HepG2 (cell line): ENCODE data around the gene DLG2. TPM values are rescaled to one million over a fixed set of nuclear protein-coding genes. Genes with fewer than 3 reads are reported as not detected.

Source experiments
- ATAC-seq: fragments of 200-7000 bp; cut with Tn5 transposase; 3 replicates; pipeline ENCODE4 v1.9.1; 2020; ENCODE audit warnings: mild to moderate bottlenecking, moderate library complexity
- BruUV-seq: library from RNA; stranded (reverse); fragments of 400-500 nt; replicated peaks from 2 replicates; lab custom pipeline; 2021; lab: Mats Ljungman, UMichigan
- CTCF ChIA-PET: fragments of 300-600 bp; formaldehyde crosslinking; extraction: SDS; loops from one replicate; lab custom pipeline; 2021; ENCODE audit warnings: low total read pairs, inconsistent platforms, low intra/inter-chr PET ratio; lab: Yijun Ruan, JAX
- POLR2A ChIA-PET: fragments of 350-600 bp; sonication (Branson Sonifier 250); formaldehyde crosslinking; loops from one replicate; lab custom pipeline; 2020; ENCODE audit warnings: antibody characterized with exemption, inconsistent platforms; lab: Yijun Ruan, JAX
- DNase-seq: peaks from one replicate; pipeline ENCODE4 v3.0.0-alpha.2; 2015; ENCODE audit warnings: low spot score
- FAIRE-seq: peaks from 3 replicates; lab custom pipeline; 2011; peaks lifted over from hg19 to GRCh38; lab: Jason Lieb, UNC
- H2AFZ ChIP-seq: one replicate; pipeline ENCODE4 v1.6.1; 2011; ENCODE audit warnings: low read length, inconsistent platforms
- H3K27ac ChIP-seq: fragments of 300-600 bp; 3 replicates; pipeline ENCODE4 v1.8.0; 2011; ENCODE audit warnings: mixed run types, mild to moderate bottlenecking, mixed read lengths, low read length, inconsistent platforms; ENCODE audit not compliant: insufficient read depth; ENCODE audit errors: extremely low read length
- H3K27me3 ChIP-seq, 2 experiments: fragments of 200-600 bp in 1 of 2; 2 replicates in 1 of 2; 3 replicates in 1 of 2; pipeline versions ENCODE4 v1.6.0 to v1.8.0; 2011; ENCODE audit warnings: low read length in 2 of 2, mild to moderate bottlenecking in 2 of 2, moderate library complexity in 2 of 2, inconsistent platforms in 1 of 2; ENCODE audit not compliant: insufficient read depth in 2 of 2, control insufficient read depth in 1 of 2
- H3K36me3 ChIP-seq, 2 experiments: fragments of 200-600 bp in 1 of 2; replicated peaks in 1 of 2; 2 replicates in 1 of 2; 3 replicates in 1 of 2; pipeline versions ENCODE4 v1.5.1 to v1.8.0; 2011; ENCODE audit warnings: low read length in 2 of 2, inconsistent platforms in 1 of 2; ENCODE audit not compliant: insufficient read depth in 2 of 2, control insufficient read depth in 1 of 2
- H3K4me1 ChIP-seq: 2 replicates; pipeline ENCODE4 v1.5.1; 2012; ENCODE audit warnings: low read length, inconsistent platforms; ENCODE audit not compliant: insufficient read depth
- H3K4me2 ChIP-seq: 2 replicates; pipeline ENCODE4 v1.6.0; 2011; ENCODE audit warnings: low read depth, low read length, inconsistent platforms
- H3K4me3 ChIP-seq, 3 experiments: fragments of 200-600 bp in 1 of 3; sonication (generic), shearing (Covaris generic) in 1 of 3; replicated peaks in 1 of 3; 2 replicates each; pipeline ENCODE4 v1.5.1; 2011 to 2016; ENCODE audit warnings: low read length in 3 of 3, inconsistent platforms in 2 of 3, low read depth in 2 of 3, mild to moderate bottlenecking in 2 of 3, control low read depth in 1 of 3, mixed read lengths in 1 of 3; ENCODE audit not compliant: insufficient read depth in 1 of 3
- H3K79me2 ChIP-seq: one replicate; pipeline ENCODE4 v1.6.1; 2011; ENCODE audit warnings: low read length, inconsistent platforms; ENCODE audit not compliant: insufficient read depth
- H3K9ac ChIP-seq: 2 replicates; pipeline ENCODE4 v1.6.0; 2011; ENCODE audit warnings: mild to moderate bottlenecking, low read depth, low read length, inconsistent platforms; ENCODE audit not compliant: insufficient read depth
- H3K9me3 ChIP-seq: 2 replicates; pipeline ENCODE4 v1.5.1; 2012; ENCODE audit warnings: mild to moderate bottlenecking, low read length
- H4K20me1 ChIP-seq: 2 replicates; pipeline ENCODE4 v1.6.0; 2011; ENCODE audit warnings: inconsistent platforms, mild to moderate bottlenecking, low read length, moderate library complexity; ENCODE audit not compliant: insufficient read depth
- ELF1 ChIP-seq: sonication (generic); formaldehyde crosslinking; IDR thresholded peaks from 2 replicates; pipeline ENCODE4 v1.4.0; 2020; ENCODE audit warnings: missing genetic modification reagents
- NR2F6 ChIP-seq, 2 experiments: IDR thresholded peaks; 2 replicates each; pipeline ENCODE4 v1.6.1; 2016; ENCODE audit warnings: antibody characterized with exemption in 1 of 2, mild to moderate bottlenecking in 1 of 2
- RFX5 ChIP-seq: IDR thresholded peaks from 2 replicates; pipeline ENCODE4 v1.6.1; 2011; ENCODE audit warnings: low read depth, low read length, improper control_type of control experiment
- SMAD1 ChIP-seq: sonication (generic); formaldehyde crosslinking; IDR thresholded peaks from 2 replicates; pipeline ENCODE4 v1.4.0; 2020; ENCODE audit warnings: missing genetic modification reagents, low read depth, mild to moderate bottlenecking, borderline replicate concordance
- SP4 ChIP-seq: sonication (generic); formaldehyde crosslinking; IDR thresholded peaks from 2 replicates; pipeline ENCODE4 v1.8.1; 2023; ENCODE audit warnings: mild to moderate bottlenecking, missing genetic modification reagents
- ZEB1 ChIP-seq: IDR thresholded peaks from 2 replicates; pipeline ENCODE4 v1.6.1; 2012; ENCODE audit warnings: mild to moderate bottlenecking, low read depth, inconsistent platforms; ENCODE audit not compliant: insufficient replicate concordance
- ZKSCAN1 ChIP-seq: fragments of 150-350 bp; IDR thresholded peaks from 2 replicates; pipeline ENCODE4 v1.6.1; 2014; ENCODE audit warnings: low read length
- ZNF260 ChIP-seq: sonication (generic); formaldehyde crosslinking; IDR thresholded peaks from 2 replicates; pipeline ENCODE4 v1.4.0; 2020; ENCODE audit warnings: missing genetic modification reagents, low read depth, mild to moderate bottlenecking, borderline replicate concordance
- ZNF501 ChIP-seq: sonication (generic); formaldehyde crosslinking; IDR thresholded peaks from 2 replicates; pipeline ENCODE4 v1.5.1; 2020; ENCODE audit warnings: mild to moderate bottlenecking, moderate library complexity, missing genetic modification reagents
- ZNF550 ChIP-seq: sonication (generic); formaldehyde crosslinking; IDR thresholded peaks from 2 replicates; pipeline ENCODE4 v1.4.0; 2020; ENCODE audit warnings: mild to moderate bottlenecking, missing genetic modification reagents, borderline replicate concordance
- ZSCAN29 ChIP-seq: sonication (generic); formaldehyde crosslinking; conservative IDR thresholded peaks from 2 replicates; pipeline ENCODE4 v1.4.0; 2020; ENCODE audit warnings: mild to moderate bottlenecking, missing genetic modification reagents
- WGBS: methylation state at CpG from one replicate; pipeline ENCODE4 v1.1.6; 2017; ENCODE audit warnings: low lambda C conversion rate; 5-methylcytosine and 5-hydroxymethylcytosine counted together
- in situ Hi-C: cut with HindIII; loops from 2 replicates; pipeline ENCODE4 v1.10.0; 2017; ENCODE audit warnings: low pct_unique_long_range_greater_than_20kb; ENCODE audit not compliant: extremely low pct_ligation_motif_present
- intact Hi-C: fragments of 100-400 bp; cut with micrococcal nuclease; formaldehyde crosslinking; loops from one replicate; pipeline ENCODE4 v1.10.0; 2022; ENCODE audit not compliant: unreplicated experiment
- polyA plus RNA-seq, 8 experiments: library from polyadenylated mRNA; depleted of rRNA in 3 of 8; stranded (reverse) in 7 of 8; unstranded in 1 of 8; fragments of >200 nt; fragmentation: Illumina TruSeq in 4 of 8; extraction: Trizol in 4 of 8; gene quantifications; 2 replicates each; pipeline versions ENCODE4 v1.2.1 to v1.2.3, GENCODE V29; 2011 to 2016; ENCODE audit warnings: low read depth in 4 of 8, missing spikeins in 1 of 8, mixed read lengths in 1 of 8; ENCODE audit not compliant: insufficient read depth in 1 of 8
- total RNA-seq, 5 experiments: library from RNA; depleted of rRNA; stranded (reverse); fragments of >200 nt; fragmentation: Illumina TruSeq; extraction: Trizol; gene quantifications; 2 replicates each; pipeline ENCODE4 v1.2.3, GENCODE V29; 2016; ENCODE audit warnings: low read depth in 1 of 5
- TF ChIP-seq, protein P1 (sequence below): sonication (generic); formaldehyde crosslinking; IDR thresholded peaks from 2 replicates; pipeline ENCODE4 v1.9.0; 2021; ENCODE audit warnings: missing genetic modification reagents, mild to moderate bottlenecking, borderline replicate concordance
- TF ChIP-seq, protein P2 (sequence below): IDR thresholded peaks from 2 replicates; pipeline ENCODE4 v1.6.1; 2016; ENCODE audit warnings: missing compliant biosample characterization, missing genetic modification reagents, borderline replicate concordance
- TF ChIP-seq, protein P3 (sequence below): sonication (generic); formaldehyde crosslinking; IDR thresholded peaks from 2 replicates; pipeline ENCODE4 v1.8.0; 2022; ENCODE audit warnings: missing genetic modification reagents, mild to moderate bottlenecking, inconsistent platforms, borderline replicate concordance

DLG2 gene
- total and polyA plus RNA-seq, 2 of the 13 experiments (the other 11 are each of a cell fraction or from before 2014, with no cell fraction given) = 0.46 to 1.0 TPM

DNA sequence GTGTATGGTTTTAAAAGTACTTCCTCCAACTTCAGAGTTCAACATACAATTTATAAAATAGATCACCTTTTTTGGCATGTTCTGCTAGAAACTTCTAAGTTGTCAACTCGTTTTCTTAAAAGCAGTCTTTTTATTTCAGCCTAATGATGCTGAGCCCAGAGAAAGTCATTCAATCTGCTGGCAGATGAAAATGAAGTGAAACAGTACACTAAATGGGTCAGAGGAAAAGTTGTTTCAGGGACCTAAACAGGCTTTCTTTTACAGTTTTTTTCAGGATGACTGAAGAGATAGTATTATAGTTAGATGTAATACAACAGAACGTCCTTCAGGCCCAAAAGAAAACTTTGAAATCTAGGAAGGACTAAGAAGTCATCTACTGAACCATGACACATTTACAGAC lies 1498.3 kb downstream of the DLG2 start:
- DNase-seq = no peak
- BruUV-seq = no TSS peak
- TF ChIP-seq SMAD1 (CRISPR knock-in tag) (no peak), ZNF260 (CRISPR knock-in tag) (no peak), NR2F6 (IDR thresholded peaks at IDR 0.05) (no peak), NR2F6 (CRISPR knock-in tag; IDR thresholded peaks at IDR 0.05) (no peak), ZEB1 (no peak)
- TF ChIP-seq, protein P1, sequence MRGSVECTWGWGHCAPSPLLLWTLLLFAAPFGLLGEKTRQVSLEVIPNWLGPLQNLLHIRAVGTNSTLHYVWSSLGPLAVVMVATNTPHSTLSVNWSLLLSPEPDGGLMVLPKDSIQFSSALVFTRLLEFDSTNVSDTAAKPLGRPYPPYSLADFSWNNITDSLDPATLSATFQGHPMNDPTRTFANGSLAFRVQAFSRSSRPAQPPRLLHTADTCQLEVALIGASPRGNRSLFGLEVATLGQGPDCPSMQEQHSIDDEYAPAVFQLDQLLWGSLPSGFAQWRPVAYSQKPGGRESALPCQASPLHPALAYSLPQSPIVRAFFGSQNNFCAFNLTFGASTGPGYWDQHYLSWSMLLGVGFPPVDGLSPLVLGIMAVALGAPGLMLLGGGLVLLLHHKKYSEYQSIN (CRISPR knock-in tag) = no peak
- TF ChIP-seq, all 625 proteins: peak for 0
- CTCF ChIA-PET = no interaction called here
- H4K20me1 ChIP-seq = no peaks in the 10 kb centered on the region
- no peak overlapping the region for H3K4me2 ChIP-seq
- no peak for FAIRE-seq
- WGBS = 2% methylated on average over 2 of the region's 2 CpGs
- H3K9ac ChIP-seq = no peak overlapping the region
- no peaks in the 10 kb centered on the region for H3K36me3 ChIP-seq
- ATAC-seq = no peak
- H3K79me2 ChIP-seq = no peaks in the 10 kb centered on the region
- POLR2A ChIA-PET = no interaction called here
- no peaks in the 10 kb centered on the region for H3K9me3 ChIP-seq
- no peak overlapping the region for H3K4me3 ChIP-seq
- no peaks in the 10 kb centered on the region for H3K27me3 ChIP-seq
- H3K27ac ChIP-seq = no peak overlapping the region
- H3K4me1 ChIP-seq = no peaks in the 10 kb centered on the region
- no peak overlapping the region for H2AFZ ChIP-seq
- in situ Hi-C loops (no loop called here), intact Hi-C loops (no loop called here)

DNA sequence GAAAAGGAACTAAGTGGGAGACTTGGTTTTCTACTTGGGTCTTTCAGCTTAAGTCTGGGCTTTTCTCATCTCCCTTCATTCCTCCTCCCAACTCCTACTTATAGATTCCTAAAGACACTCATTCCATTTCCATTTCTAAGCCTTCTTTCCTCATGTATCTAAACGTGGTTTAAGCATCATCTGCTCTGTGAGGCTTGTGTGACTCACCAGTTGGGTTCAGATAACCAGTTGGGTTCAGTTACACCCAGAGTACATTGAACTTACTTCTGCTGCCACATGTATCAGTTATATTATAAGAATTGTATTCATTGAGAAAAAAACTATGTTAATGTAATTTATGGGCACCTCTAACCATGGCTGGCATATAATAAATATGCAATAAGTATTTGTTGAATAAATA lies 1509.8 kb downstream of the DLG2 start:
- ChIA-PET POLR2A (no interaction called here), CTCF (no interaction called here)
- intact Hi-C loops = no loop called here
- no peak overlapping the region for H3K4me3 ChIP-seq
- no peak for FAIRE-seq
- 4% methylated on average over 1 of the region's 1 CpG for WGBS
- no peak overlapping the region for H3K27ac ChIP-seq
- H4K20me1 ChIP-seq = no peaks in the 10 kb centered on the region
- in situ Hi-C loops = no loop called here
- no peaks in the 10 kb centered on the region for H3K27me3 ChIP-seq
- ATAC-seq = no peak
- H3K36me3 ChIP-seq = no peaks in the 10 kb centered on the region
- no peak overlapping the region for H3K4me2 ChIP-seq
- BruUV-seq = no TSS peak
- H2AFZ ChIP-seq = no peak overlapping the region
- no peak for DNase-seq
- H3K79me2 ChIP-seq = no peaks in the 10 kb centered on the region
- no peak overlapping the region for H3K9ac ChIP-seq
- H3K9me3 ChIP-seq = peaks cover 6% of the 10 kb centered on the region; the same call in 1 of the 2 replicates
- H3K4me1 ChIP-seq = no peaks in the 10 kb centered on the region
- TF ChIP-seq SP4 (CRISPR knock-in tag) = no peak
- TF ChIP-seq, protein P2, sequence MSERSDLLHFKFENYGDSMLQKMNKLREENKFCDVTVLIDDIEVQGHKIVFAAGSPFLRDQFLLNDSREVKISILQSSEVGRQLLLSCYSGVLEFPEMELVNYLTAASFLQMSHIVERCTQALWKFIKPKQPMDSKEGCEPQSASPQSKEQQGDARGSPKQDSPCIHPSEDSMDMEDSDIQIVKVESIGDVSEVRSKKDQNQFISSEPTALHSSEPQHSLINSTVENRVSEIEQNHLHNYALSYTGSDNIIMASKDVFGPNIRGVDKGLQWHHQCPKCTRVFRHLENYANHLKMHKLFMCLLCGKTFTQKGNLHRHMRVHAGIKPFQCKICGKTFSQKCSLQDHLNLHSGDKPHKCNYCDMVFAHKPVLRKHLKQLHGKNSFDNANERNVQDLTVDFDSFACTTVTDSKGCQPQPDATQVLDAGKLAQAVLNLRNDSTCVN (CRISPR knock-in tag) = no peak
- TF ChIP-seq ZKSCAN1 = no peak
- TF ChIP-seq RFX5 = no peak
- TF ChIP-seq ELF1 (CRISPR knock-in tag) = no peak
- TF ChIP-seq, protein P3, sequence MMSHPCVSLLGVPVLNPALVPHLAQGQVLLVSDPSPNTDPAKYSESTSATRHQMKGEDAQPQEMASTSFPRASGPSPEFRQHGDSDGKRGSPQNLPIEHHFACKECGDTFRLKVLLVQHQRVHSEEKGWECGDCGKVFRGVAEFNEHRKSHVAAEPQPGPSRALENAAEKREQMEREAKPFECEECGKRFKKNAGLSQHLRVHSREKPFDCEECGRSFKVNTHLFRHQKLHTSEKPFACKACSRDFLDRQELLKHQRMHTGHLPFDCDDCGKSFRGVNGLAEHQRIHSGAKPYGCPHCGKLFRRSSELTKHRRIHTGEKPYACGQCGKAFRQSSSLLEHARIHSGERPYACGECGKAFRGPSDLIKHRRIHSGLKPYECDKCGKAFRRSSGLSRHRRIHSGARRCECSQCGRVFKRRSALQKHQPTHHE (CRISPR knock-in tag) = no peak
- no peak for TF ChIP-seq ZSCAN29
- TF ChIP-seq ZNF501 (CRISPR knock-in tag) = no peak
- no peak for TF ChIP-seq ZNF550 (CRISPR knock-in tag)
